GM12878 (cell line): ENCODE data around the gene MPC1.

ENCODE experiments used
- CBFB ChIP-seq: IDR thresholded peaks from 2 replicates; pipeline ENCODE4 v1.6.1; 2016; ENCODE audit warnings: antibody characterized with exemption, low read depth
- CTCF ChIP-seq, 3 experiments: IDR thresholded peaks in 2 of 3; conservative IDR thresholded peaks in 1 of 3; 2 replicates each; pipeline ENCODE4 v1.5.1; 2011; ENCODE audit warnings: low read depth in 3 of 3, low read length in 3 of 3, mild to moderate bottlenecking in 3 of 3, control low read depth in 2 of 3, moderate library complexity in 2 of 3, inconsistent platforms in 1 of 3, mixed read lengths in 1 of 3; ENCODE audit not compliant: control insufficient read depth in 2 of 3, insufficient read depth in 1 of 3; ENCODE audit errors: extremely low read depth in 1 of 3
- NBN ChIP-seq: fragments of 450-650 bp; IDR thresholded peaks from 2 replicates; pipeline ENCODE4 v1.6.1; 2016
- POLR2A ChIP-seq: IDR thresholded peaks from 2 replicates; pipeline ENCODE4 v1.6.1; 2011; ENCODE audit warnings: low read depth, mild to moderate bottlenecking, low read length
- SIN3A ChIP-seq: IDR thresholded peaks from 2 replicates; pipeline ENCODE4 v1.6.1; 2012; ENCODE audit warnings: low read depth, low read length, improper control_type of control experiment
- SMAD1 ChIP-seq: fragments of 450-650 bp; IDR thresholded peaks from 2 replicates; pipeline ENCODE4 v1.6.1; 2018; ENCODE audit warnings: mild to moderate bottlenecking, low read depth; ENCODE audit not compliant: partially characterized antibody
- SPI1 ChIP-seq: IDR thresholded peaks from 2 replicates; pipeline ENCODE4 v1.6.1; 2011; ENCODE audit warnings: low read depth, mild to moderate bottlenecking, low read length, moderate library complexity, borderline replicate concordance; ENCODE audit not compliant: insufficient read depth
- SUZ12 ChIP-seq: fragments of 200-600 bp; sonication (generic); IDR thresholded peaks from one replicate; pipeline ENCODE4 v1.6.1; 2018; ENCODE audit warnings: antibody characterized with exemption, mild to moderate bottlenecking; ENCODE audit not compliant: unreplicated experiment

DNA sequence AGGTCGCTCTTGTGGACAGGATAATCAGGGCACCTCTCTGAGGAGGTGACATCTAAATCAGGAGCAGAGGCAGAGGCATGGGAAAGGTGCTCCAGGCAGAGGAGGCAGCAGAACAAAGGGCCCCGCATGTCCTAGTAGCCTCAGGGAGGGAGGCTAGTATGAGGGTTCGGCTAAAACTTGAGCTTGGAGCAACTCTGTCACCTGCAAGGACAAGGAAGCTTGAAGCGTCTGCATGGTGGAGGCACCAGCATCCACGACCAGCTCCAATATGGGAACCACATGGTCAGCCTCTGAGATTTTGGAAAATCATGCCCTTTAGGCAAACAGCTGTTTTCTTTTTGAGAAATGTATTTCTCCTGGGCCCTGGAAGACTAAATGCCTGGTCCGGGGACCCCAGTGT, 13.0 kb upstream of the MPC1 start:
- no peak for TF ChIP-seq SPI1
- TF ChIP-seq POLR2A = no peak
- no peak for TF ChIP-seq SUZ12
- TF ChIP-seq SMAD1 = no peak
- no peak for TF ChIP-seq SIN3A
- no peak for TF ChIP-seq CBFB
- no peak for TF ChIP-seq CTCF (IDR thresholded peaks at IDR 0.05 in 2 of 3, conservative IDR thresholded peaks at IDR 0.05 in 1 of 3; ENCODE audit: control insufficient read depth in 2 of 3, extremely low read depth in 1 of 3, insufficient read depth in 1 of 3, low read depth in 3 of 3, low read length in 3 of 3)
- TF ChIP-seq NBN = no peak
